HFFc6 (cell line): Measurements from ENCODE around the gene SAMD11. TPM values are rescaled to one million over a fixed set of nuclear protein-coding genes. Genes with fewer than 3 reads are reported as not detected.

Experiments
- DNase-seq: peaks from one replicate; pipeline ENCODE4 v3.0.0-alpha.2; 2018
- H3K27ac Mint-ChIP-seq: 2 replicates; pipeline ENCODE4 v1.8.0; 2020; ENCODE audit warnings: mild to moderate bottlenecking, mixed read lengths
- H3K27me3 Mint-ChIP-seq: 2 replicates; pipeline ENCODE4 v1.8.0; 2021; ENCODE audit warnings: mild to moderate bottlenecking, moderate library complexity, mixed read lengths; ENCODE audit not compliant: insufficient read depth
- H3K36me3 Mint-ChIP-seq: 2 replicates; pipeline ENCODE4 v1.8.0; 2021; ENCODE audit warnings: low read depth, mixed read lengths
- H3K4me1 Mint-ChIP-seq: 2 replicates; pipeline ENCODE4 v1.8.0; 2020; ENCODE audit warnings: low read depth, mixed read lengths
- H3K4me3 Mint-ChIP-seq: 2 replicates; pipeline ENCODE4 v1.8.0; 2020; ENCODE audit warnings: mild to moderate bottlenecking, moderate library complexity, mixed read lengths
- H3K9me3 Mint-ChIP-seq: 2 replicates; pipeline ENCODE4 v1.8.0; 2020; ENCODE audit warnings: mild to moderate bottlenecking, mixed read lengths
- total RNA-seq, 6 experiments: library from RNA; stranded (reverse); fragmentation: NEBNext Ultra II Directional; extraction: Animal tissue kit (Norgen Biotek cat#: 25700); gene quantifications; 2 replicates in 1 of 6; 3 replicates in 5 of 6; pipeline ENCODE4 v1.2.3, GENCODE V29; 2021
- TF ChIP-seq, protein P1 (sequence below): fragments of 200-600 bp; sonication (generic); IDR thresholded peaks from 2 replicates; pipeline ENCODE4 v1.5.0; 2021; ENCODE audit warnings: antibody characterized with exemption, mild to moderate bottlenecking

SAMD11 gene
- total RNA-seq, 6 experiments from 2014 or later: 20.6 to 29.3 (median 27.5) TPM

DNA sequence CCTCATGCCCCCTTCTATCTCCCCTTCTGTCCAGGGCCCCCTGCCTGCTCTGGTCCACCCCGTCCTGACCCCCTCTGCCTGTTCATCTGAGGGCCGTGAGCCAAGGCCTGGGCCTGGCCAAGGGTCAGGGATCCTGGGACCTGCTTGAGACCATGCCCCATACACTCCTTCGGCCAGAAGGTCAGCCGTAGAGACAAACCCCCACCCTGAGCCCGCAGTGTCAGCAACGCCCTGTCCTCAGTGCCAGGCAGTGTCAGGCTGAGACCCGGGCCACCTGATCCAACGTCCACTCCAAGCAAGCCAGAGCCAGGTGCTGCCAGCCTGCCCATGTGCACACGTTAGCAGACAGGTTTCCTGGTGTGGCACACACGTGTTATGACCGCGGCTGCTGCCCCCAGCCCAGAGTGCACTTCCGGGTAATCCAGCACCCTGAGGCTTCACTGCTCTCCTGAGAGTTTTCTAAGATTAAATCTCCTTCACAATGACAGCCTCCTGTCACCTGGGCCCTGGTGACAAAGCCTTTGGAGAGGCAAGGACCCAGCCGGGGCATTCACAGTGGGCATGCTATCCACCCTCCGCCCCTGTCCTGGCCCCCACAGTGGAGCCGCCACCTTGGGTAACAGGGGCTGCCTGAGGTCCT is 10.1 kb upstream of the SAMD11 start:
- no peak for DNase-seq
- Mint-ChIP-seq H3K9me3 (no peaks in the 10 kb centered on the region), H3K4me1 (peaks cover 24% of the 10 kb centered on the region), H3K27ac (no peak overlapping the region), H3K4me3 (no peak overlapping the region), H3K36me3 (no peaks in the 10 kb centered on the region), H3K27me3 (peaks cover 22% of the 10 kb centered on the region)
- TF ChIP-seq, protein P1, sequence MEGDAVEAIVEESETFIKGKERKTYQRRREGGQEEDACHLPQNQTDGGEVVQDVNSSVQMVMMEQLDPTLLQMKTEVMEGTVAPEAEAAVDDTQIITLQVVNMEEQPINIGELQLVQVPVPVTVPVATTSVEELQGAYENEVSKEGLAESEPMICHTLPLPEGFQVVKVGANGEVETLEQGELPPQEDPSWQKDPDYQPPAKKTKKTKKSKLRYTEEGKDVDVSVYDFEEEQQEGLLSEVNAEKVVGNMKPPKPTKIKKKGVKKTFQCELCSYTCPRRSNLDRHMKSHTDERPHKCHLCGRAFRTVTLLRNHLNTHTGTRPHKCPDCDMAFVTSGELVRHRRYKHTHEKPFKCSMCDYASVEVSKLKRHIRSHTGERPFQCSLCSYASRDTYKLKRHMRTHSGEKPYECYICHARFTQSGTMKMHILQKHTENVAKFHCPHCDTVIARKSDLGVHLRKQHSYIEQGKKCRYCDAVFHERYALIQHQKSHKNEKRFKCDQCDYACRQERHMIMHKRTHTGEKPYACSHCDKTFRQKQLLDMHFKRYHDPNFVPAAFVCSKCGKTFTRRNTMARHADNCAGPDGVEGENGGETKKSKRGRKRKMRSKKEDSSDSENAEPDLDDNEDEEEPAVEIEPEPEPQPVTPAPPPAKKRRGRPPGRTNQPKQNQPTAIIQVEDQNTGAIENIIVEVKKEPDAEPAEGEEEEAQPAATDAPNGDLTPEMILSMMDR: no peak

DNA sequence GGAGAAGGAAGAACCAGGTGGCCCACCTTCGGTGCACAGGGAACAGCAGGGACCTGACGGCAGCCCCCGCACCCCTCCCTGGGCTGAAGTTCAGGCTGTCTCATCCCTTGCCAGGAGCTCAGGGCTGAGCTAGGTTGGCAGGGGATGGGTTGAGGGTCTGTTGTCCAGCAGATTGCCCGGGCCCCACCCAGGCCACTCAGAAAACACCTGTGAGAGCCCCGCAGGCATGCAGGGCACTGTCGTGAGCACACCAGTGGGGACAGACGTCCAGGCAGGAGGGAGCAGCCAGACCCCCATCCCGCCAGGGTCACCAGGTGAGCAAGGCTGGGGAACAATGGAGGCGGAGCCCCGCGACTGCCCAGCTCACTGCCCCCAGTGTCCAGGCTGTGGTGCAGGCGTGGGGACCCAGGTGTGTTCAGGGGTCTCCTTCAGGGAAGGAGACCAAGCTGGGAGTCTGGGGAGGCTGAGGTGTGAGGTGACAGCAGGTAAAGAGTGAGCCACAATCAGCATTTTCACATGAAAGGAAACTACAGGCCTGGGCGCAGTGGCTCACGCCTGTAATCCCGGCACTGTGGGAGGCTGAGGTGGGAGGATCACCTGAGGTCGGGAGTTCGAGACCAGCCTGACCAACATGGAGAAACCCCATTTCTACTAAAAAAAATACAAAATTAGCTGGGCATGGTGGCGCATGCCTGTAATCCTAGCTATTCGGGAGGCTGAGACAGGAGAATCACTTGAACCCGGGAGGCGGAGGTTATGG is 9.4 kb upstream of the SAMD11 start:
- TF ChIP-seq, protein P1: no peak
- H3K36me3 Mint-ChIP-seq: no peaks in the 10 kb centered on the region
- H3K27ac Mint-ChIP-seq: no peak overlapping the region
- H3K4me1 Mint-ChIP-seq: peaks cover 24% of the 10 kb centered on the region
- H3K4me3 Mint-ChIP-seq: no peak overlapping the region
- no peaks in the 10 kb centered on the region for H3K9me3 Mint-ChIP-seq
- no peak for DNase-seq
- H3K27me3 Mint-ChIP-seq: peaks cover 22% of the 10 kb centered on the region

DNA sequence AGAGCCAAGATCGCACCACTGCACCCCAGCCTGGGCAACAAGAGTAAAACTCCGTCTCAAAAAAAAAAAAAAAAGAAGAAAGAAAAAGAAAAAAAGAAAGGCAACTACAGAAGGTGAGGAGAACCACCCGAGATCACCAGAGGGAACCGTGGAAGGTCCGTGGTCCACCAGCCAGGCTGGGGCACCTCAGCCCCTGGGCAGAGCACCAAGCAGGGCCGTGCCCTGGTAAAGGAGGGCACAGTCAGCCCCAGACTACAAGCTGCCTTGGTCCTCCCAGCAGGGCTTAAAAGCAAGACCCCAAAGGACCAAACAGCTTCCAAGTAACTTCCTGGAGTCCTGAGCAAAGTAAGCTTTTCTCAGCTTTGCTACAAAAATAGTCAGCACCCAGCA is 8.8 kb upstream of the SAMD11 start:
- Mint-ChIP-seq H3K27me3 (peaks cover 22% of the 10 kb centered on the region), H3K9me3 (no peaks in the 10 kb centered on the region), H3K27ac (no peak overlapping the region), H3K4me3 (no peak overlapping the region), H3K36me3 (no peaks in the 10 kb centered on the region), H3K4me1 (peaks cover 24% of the 10 kb centered on the region)
- TF ChIP-seq, protein P1: no peak
- DNase-seq: no peak

DNA sequence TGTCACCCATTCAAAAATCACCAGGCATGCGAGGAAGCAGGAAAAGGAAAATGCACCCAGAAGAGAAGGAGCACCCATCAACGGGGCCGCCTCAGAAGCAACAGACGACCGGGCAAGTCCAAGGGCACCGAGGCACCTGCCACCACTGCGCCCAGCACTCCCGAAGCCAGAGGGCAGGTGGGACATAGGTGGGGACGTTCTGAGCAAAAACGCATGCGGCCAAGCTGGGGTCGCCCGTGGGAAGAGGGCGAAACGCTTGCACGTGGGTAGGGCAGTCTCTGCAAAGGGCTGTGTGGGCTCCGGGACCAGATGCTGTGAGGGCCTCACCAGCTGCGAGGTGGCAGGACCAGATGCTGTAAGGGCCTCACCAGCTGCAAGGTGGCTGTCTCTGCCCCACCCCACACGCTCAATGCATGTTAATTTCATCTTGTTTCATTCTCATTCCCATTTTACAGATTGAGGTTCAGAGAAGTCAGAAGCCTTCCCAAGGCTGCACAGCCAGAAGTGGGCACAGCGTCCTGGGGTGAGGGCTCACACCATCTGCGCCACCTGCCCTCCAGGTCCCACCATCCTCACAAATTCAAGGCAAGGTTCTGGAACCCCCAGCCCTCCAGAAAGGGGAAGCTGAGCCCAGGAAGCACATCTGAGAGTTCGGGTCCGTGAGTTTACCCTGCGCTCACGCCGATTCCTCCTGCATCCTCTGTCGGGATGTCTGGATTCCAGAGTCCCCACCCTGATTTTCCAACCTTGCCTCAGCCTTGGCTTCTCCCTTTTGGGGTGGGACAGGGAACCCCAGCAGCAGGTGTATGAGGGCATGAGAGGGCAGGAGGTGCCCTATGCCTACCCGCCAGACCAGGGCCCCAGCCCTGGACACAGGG is 8.2 kb upstream of the SAMD11 start:
- Mint-ChIP-seq H3K9me3 (no peaks in the 10 kb centered on the region), H3K4me1 (peaks cover 26% of the 10 kb centered on the region), H3K27ac (no peak overlapping the region), H3K27me3 (peaks cover 22% of the 10 kb centered on the region), H3K4me3 (no peak overlapping the region), H3K36me3 (no peaks in the 10 kb centered on the region)
- TF ChIP-seq, protein P1: no peak
- no peak for DNase-seq

DNA sequence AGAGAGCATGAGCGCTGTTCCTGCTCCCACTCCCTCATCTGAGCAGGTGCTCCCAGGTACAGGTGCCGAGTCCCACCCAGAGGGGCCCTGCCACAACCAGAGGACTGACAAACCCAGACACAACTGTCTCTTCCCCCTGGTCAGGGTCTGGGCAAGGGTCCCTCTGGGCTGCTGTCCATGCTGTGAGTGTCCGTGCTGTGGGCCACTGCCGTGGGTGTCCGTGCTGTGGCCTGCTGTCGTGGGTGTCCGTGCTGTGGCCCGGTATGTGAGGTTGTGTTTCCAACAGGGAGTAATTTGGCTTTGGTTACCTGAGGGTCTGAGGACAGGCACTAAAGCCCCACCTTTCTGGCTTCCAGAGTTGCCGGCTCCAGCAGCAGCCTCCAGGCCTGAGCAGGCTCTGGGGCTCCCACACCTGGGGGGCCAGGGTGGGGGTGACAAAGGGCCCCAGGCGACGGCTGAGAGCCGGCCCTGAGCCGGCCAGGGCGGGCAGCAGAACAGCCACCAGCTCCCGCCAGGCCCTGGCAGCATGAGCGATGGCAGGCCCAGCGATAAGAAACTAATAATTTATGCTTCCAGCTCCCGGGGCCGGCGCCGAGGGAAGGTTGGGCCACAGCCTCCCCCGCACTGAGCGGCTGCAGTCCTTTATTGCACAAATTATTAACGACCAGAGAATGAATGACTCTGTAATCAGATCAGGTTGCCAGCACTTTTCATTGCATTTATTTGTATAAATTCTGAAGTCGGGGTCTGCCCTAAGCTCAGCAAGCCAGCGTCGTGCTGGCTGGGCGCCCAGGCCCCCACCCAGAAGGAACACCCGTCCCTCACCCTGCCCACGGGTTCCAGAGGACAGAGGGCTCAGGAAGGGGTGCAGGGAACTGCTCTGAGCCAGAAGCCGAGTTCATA is 7.3 kb upstream of the SAMD11 start:
- Mint-ChIP-seq H3K9me3 (no peaks in the 10 kb centered on the region), H3K27me3 (peaks cover 17% of the 10 kb centered on the region), H3K4me1 (peaks cover 26% of the 10 kb centered on the region), H3K4me3 (0 out of 2 replicates have a peak overlapping the region, but pooled peaks have one; percentile 13), H3K27ac (no peak overlapping the region), H3K36me3 (peaks cover 2% of the 10 kb centered on the region; the same call in 1 of the 2 replicates)
- TF ChIP-seq, protein P1: no peak
- DNase-seq: no peak
